Endometrial microvascular endothelial cells (primary cell): Measurements from ENCODE around the gene UTP14C. TPM values are rescaled to one million over a fixed set of nuclear protein-coding genes. Genes with fewer than 3 reads are reported as not detected.
"Not testable (repeated sequence)": the region's sequence is repeated elsewhere in the genome, so short reads cannot be mapped to it uniquely, and the experiment has no call there.

ENCODE experiments used
- in situ Hi-C: cut with HindIII; loops from 2 replicates; pipeline ENCODE4 v1.10.0; 2017; ENCODE audit warnings: low sequenced_read_pairs, low pct_unique_long_range_greater_than_20kb; ENCODE audit errors: inconsistent ontology term
- total RNA-seq: library from RNA; depleted of rRNA; stranded (reverse); fragments of >200 nt; gene quantifications from one replicate; pipeline ENCODE4 v1.2.3, GENCODE V29; 2015; ENCODE audit errors: inconsistent ontology term

The UTP14C gene
- 8.3 TPM for total RNA-seq

DNA sequence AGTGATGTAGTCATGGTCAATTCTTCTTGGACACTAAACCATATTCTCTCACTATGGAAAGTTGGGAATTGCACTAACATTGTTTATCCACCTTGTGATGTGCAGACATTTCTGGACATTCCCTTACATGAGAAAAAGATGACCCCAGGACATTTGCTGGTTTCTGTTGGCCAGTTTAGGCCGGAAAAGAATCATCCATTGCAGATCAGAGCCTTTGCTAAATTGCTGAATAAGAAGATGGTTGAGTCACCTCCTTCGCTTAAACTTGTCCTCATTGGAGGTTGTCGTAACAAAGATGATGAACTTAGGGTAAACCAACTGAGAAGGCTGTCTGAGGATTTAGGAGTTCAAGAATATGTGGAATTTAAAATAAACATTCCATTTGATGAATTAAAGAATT, at the start of gene UTP14C:
UTP14C (plus strand) TSS at position 211 of the 400 bp plus-strand sequence. CDS start 4,114 bp downstream, outside the sequence.
- in situ Hi-C loops, result no loop called here

DNA sequence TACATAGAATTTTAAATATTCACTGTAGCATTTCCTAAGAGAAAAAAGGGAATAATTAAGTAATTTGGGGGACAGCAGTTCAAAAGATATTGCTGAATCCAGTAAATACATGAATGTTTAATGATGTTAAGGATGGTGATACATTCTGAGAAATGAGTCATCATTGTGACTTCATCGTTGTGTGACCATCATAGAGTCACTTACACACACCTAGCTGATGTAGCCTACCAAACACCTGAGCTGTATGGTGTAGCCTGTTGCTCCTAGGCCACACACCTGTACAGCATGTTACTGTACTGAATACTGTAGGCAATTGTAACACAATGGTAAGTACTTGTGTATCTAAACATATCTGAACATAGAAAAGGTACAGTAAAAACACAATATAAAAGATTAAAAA, 48.1 kb upstream of the UTP14C start:
- in situ Hi-C loops, result no loop called here

DNA sequence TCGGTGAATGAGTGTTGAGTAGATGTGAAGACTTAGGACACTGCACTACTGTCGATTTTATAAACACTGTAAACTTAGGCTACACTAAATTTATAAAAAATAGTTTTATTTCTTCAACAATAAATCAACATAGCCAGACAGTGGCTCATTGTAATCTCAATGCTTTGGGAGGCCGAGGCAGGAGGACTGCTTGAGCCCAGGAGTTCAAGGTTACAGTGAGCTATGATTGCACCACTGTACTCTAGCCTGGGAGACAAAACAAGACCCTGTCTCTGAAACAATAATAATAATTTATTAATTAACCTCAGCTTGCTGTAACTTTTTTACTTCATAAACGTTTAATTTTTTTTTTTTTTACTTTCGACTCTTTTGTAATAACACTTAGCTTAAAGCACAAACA, 47.6 kb upstream of the UTP14C start:
- in situ Hi-C loops, result no loop called here

GRCh38 chr13:51977625-51978024, 46.9 kb upstream of the UTP14C start:
- in situ Hi-C loops, result no loop called here

DNA sequence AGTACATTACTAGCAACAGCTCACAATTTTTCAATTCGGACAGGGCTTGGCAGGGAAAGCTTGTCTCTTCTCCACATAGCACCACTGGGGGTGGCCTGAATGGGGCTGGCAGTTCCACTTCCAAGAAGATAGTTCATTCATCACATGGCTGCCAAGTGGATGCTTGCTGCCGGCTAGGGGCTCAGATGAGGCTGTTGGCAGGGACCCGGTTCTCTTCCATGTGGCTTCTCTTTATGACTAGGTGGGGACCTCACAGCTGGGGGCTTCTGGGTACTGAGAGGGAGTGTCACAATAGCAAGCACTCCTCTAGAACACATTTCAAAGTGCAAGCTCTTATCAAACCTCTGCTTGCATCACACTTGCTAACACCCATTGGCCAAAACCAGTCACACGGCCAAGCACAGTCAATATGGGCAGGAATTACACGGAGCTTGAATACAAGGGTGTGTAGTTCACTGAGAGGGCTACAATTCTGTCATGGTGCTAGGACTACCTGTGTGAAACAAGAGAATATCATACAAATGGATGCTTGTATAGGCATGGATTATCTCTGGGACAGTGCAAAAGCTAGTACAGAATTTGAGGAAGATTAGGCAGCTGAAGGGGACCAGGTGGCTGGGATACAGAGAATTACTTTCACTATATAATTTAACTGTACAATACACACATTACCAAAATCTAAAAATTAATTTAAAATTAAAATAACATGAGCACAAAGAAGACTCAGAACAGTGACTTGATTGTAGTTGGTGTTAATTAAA, 45.5 kb upstream of the UTP14C start:
- in situ Hi-C loops, result no loop called here

- in situ Hi-C loops, result no loop called here
Observed at GRCh38 chr13:51980908-51981307, 43.6 kb upstream of the UTP14C start.

DNA sequence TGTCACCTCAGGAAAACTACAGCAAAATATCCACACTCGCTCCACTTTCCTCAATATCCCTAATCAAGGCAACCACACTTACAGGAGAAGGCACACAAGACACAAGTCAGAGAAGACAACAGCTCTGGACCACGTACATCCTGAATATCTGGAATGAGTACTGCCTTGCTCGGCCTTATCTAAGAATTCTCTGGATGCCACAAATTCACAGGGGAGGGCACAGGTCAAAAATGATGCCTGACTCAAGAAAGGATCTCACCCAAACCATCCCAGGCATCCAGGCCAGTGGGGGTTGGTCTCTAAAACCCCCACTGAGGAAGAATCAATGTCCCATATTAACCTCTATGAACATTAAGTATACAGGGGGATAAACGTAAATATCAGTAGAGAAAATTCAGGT, 43.1 kb upstream of the UTP14C start:
- in situ Hi-C loops, result no loop called here

- in situ Hi-C loops, result not testable (repeated sequence)
Observed at GRCh38 chr13:51983292-51983691, 41.2 kb upstream of the UTP14C start.

GRCh38 chr13:51984904-51985303, 39.6 kb upstream of the UTP14C start:
- in situ Hi-C loops, result not testable (repeated sequence)

- in situ Hi-C loops, result no loop called here
Observed at GRCh38 chr13:51988988-51989618, 35.4 kb upstream of the UTP14C start.

- in situ Hi-C loops, result no loop called here
Observed at GRCh38 chr13:51993713-51994112, 30.8 kb upstream of the UTP14C start.

DNA sequence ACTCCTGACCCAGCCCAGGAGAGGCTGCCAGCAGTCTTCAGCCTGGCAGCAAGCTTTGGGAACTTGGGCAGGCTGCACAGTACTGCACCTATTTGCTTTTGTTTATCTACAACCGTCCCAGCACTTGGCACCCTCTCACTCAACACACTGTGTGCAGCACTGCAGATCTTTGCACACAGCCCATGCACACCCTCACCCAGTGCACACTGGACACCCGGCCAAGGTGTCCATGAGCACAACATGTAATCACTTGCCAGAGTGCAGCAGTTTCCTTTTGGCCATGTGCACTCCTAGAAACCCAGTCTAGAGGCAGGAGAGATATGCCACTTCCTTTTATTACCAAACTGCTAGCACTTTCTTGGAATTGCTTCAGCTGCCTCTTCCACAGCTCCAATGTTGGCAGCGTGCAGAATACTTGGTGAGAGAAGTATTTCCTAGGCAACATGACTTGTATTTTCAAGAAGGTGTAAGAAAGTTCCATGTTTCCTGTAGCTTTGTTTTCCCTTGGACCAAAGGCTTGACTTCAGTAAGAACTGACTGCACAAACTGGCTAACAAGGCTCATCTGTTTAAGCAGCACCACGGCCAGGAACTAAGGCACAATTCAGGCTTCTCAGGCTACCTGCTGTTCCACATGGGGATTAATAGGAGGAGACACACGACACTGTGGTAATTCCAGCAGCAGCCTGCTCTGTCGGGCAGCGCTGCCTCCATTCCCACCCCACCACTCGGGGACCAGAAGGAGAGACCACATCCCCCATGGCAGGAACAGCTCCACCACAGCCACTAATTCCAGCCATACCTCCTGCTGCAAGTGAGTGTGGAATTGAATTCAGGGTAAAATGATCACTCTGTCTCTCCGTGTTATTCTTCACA, 28.6 kb upstream of the UTP14C start:
- in situ Hi-C loops, result no loop called here

DNA sequence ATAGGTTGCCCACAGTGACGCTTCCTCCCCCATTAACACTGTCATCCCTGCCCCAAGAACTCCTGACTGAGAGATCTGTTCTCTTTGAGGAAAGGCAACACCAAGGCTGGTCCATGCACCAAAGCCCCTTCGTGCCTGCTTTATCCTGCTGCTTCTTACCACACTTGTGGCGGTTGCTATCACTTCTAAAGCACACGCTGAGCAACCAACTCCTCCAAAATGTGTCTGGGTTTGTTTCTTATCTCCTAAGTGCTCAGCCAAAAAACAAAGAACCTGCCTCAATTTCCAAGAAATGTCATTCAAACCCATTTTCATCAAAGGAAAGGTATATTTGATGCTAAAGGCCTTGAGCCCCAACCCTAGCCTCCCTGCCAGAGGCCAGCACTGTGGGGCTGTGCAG, 27.9 kb upstream of the UTP14C start:
- in situ Hi-C loops, result no loop called here

DNA sequence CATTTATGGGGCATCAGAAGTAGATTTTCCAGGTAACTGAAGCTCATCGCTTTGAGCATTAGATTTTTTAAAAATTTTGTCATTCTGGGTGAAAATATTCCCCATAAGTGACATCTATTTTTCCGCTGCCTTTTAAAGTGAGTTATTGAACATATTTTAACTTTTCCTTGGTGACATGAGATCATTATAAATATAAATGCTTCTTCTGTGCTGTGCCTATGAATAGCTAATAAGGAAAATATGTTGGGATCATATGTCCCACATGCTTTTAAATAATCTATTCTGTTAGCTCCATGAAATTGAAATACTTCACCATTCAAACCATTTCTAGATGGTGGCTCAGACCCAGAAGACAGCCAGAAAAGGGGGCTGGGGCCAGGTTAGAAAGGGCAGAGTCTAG, 27.3 kb upstream of the UTP14C start:
- in situ Hi-C loops, result no loop called here

- in situ Hi-C loops, result no loop called here
Observed at GRCh38 chr13:51997641-51998330, 26.7 kb upstream of the UTP14C start.

DNA sequence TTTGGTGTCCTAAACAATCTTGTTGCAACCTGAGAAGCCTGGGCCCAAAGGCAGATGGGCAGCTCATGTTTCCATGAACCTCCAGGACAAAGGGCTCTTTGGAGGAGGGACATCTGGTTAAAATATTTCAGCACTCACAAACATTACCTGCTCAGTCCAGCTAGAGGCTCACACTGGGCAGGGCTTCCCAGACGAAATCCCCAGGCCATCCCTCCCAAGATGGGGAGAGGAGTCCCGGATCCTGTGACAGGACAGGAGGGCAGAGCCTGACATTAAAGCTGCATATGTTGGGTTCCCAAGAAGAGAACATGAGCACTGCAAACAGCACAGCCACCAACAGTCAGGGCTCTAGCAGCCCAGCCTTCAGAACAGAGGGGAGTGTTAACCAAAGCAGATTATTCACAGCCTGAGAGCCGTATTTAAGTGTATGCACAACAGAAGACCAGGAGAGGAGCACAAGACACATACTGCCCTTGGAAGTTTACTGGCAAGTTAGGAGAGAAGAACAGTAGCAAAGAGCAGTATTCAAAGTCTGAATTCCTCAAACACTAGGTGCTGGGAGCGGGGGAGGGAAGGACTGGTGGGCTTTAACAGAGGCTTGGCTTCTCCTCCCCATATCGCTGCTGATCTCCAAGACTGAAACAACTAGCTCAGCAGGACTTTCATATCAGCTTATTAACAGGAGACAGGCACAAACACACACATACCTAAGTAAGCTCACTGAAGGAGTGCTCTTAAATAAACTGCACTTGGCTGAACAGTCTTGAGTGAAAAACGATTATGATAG, 25.6 kb upstream of the UTP14C start:
- in situ Hi-C loops, result no loop called here

GRCh38 chr13:51999510-51999911, 25.0 kb upstream of the UTP14C start:
- in situ Hi-C loops, result no loop called here

GRCh38 chr13:51999921-52000320, 24.6 kb upstream of the UTP14C start:
- in situ Hi-C loops, result no loop called here
